GM21717 (cell line): ENCODE data around the gene SNRPB.

ENCODE experiments used
- ATAC-seq: cut with Tn5 transposase; IDR thresholded peaks from one replicate; pipeline ENCODE4 v1.9.1; 2021; ENCODE audit warnings: mild to moderate bottlenecking, moderate library complexity; ENCODE audit not compliant: unreplicated experiment

Gene SNRPB

GRCh38 chr20:2475850-2476741 lies 5.5 kb upstream of the SNRPB start:
- no peak for ATAC-seq

GRCh38 chr20:2473516-2473915 lies 2.9 kb upstream of the SNRPB start:
- no peak for ATAC-seq

- ATAC-seq = peak; percentile 35
Measured at GRCh38 chr20:2469991-2470422, 582 bp downstream of the SNRPB start.

GRCh38 chr20:2468581-2469407 lies 1.8 kb downstream of the SNRPB start:
- no peak for ATAC-seq

GRCh38 chr20:2467412-2467811 lies 3.2 kb downstream of the SNRPB start:
- ATAC-seq = no peak

GRCh38 chr20:2465100-2465499 lies 5.5 kb downstream of the SNRPB start:
- no peak for ATAC-seq

GRCh38 chr20:2463616-2464365 lies 6.8 kb downstream of the SNRPB start:
- no peak for ATAC-seq

- no peak for ATAC-seq
Measured at GRCh38 chr20:2462484-2462883, 8.1 kb downstream of the SNRPB start.

GRCh38 chr20:2460752-2461424 lies 9.7 kb downstream of the SNRPB start:
- no peak for ATAC-seq

GRCh38 chr20:2459981-2460751 lies 10.4 kb downstream of the SNRPB start:
- ATAC-seq = no peak

GRCh38 chr20:2458919-2459499 lies 11.6 kb downstream of the SNRPB start:
- no peak for ATAC-seq

GRCh38 chr20:2455771-2456497 lies 14.7 kb downstream of the SNRPB start:
- no peak for ATAC-seq

- ATAC-seq = no peak
Measured at GRCh38 chr20:2453792-2454191, 16.8 kb downstream of the SNRPB start.

- no peak for ATAC-seq
Measured at GRCh38 chr20:2451939-2452732, 18.5 kb downstream of the SNRPB start.

- ATAC-seq = no peak
Measured at GRCh38 chr20:2451422-2451821, 19.2 kb downstream of the SNRPB start.

- no peak for ATAC-seq
Measured at GRCh38 chr20:2449386-2449785, 21.2 kb downstream of the SNRPB start.

GRCh38 chr20:2446845-2447244 lies 23.7 kb downstream of the SNRPB start:
- ATAC-seq = no peak

GRCh38 chr20:2431185-2431584 lies 39.4 kb downstream of the SNRPB start:
- ATAC-seq = no peak
